Measurements from ENCODE around the gene SLC37A4.

The SLC37A4 gene

DNA sequence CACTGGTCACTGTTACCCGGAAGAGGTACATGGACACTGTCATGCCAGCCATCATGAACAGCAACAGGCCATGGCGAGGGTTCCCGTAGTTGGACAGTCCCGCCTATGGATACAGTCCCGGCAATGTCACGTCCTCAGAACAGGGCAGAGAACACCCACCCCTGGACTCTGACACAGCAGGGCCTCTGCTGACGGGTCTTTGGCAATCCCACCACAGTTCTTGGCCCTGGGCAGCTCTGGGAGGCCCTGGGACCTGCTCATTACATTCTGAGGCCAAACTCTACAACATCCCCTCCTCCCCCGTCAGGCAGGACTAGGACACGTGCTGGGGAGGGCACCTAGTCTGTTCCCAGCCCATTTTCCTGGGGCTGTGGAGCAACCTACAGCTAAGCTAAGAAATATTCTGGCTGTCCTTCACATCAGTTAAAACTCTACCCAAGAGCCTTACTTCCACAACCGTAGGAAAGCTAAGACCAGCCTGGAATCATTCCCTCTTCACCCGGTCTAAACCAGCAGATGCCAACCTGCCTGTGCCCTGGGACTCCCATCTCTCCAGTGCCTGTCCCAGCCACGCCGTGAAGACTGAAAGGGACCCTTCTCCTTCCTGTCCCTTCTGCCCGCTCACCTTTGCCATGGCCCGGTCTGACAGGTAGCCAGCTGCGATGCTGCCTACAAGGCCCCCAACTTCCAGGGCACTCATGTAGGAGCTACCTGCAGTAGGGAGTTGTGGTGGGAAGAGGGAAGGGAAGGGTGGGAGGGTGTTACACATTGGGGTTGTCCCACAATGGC is 4.5 kb downstream of the SLC37A4 start:
- H2AK5ac ChIP-seq (ENCODE audit: low read length), result no peak overlapping the region
- peak overlapping the region; percentile 28 for H2BK120ac ChIP-seq (ENCODE audit: insufficient read depth, low read length, poor library complexity)
- peaks cover 2% of the 10 kb centered on the region for H3K9me3 ChIP-seq (ENCODE audit: insufficient read depth, low read depth, low read length)
- H3K4ac ChIP-seq (ENCODE audit: low read depth, low read length), result no peak overlapping the region
- H3K4me3 ChIP-seq (ENCODE audit: low read depth, low read length), result no peak overlapping the region
- no peak overlapping the region for H4K12ac ChIP-seq (ENCODE audit: low read depth, low read length)
- peaks cover 10% of the 10 kb centered on the region for H3K79me2 ChIP-seq (ENCODE audit: control insufficient read depth, insufficient read depth, low read length, poor library complexity)
- no peak overlapping the region for H2BK12ac ChIP-seq (ENCODE audit: low read length)
- no peaks in the 10 kb centered on the region for H3K27me3 ChIP-seq (ENCODE audit: insufficient read depth, low read length)
- H3K9ac ChIP-seq (ENCODE audit: low read length), result no peak overlapping the region
- WGBS (ENCODE audit: extremely low coverage, insufficient coverage, insufficient read length), result no CpG with 5 or more reads among the region's 16 CpGs
- H2BK5ac ChIP-seq (ENCODE audit: low read depth, low read length, poor library complexity), result peak overlapping the region; percentile 5
- H3K14ac ChIP-seq (ENCODE audit: low read length), result peak overlapping the region; percentile 22
- H3K18ac ChIP-seq (ENCODE audit: low read length), result peak overlapping the region; percentile 42
- no peak overlapping the region for H2AFZ ChIP-seq (ENCODE audit: insufficient read depth, low read length, poor library complexity)
- H3K79me1 ChIP-seq (ENCODE audit: low read length), result peaks cover 5% of the 10 kb centered on the region
- H4K8ac ChIP-seq (ENCODE audit: low read depth, low read length), result peak overlapping the region; percentile 40
- H3K36me3 ChIP-seq (ENCODE audit: control insufficient read depth in 1 of 2, insufficient read depth in 2 of 2, low read length in 2 of 2), result peaks cover 34 to 47% of the 10 kb centered on the region in 2 experiments
- peak overlapping the region; percentile 57 for H3K27ac ChIP-seq (ENCODE audit: low read depth, low read length)
- DNase-seq, result no peak
- H4K91ac ChIP-seq (ENCODE audit: low read depth, low read length), result peak overlapping the region; percentile 43
- peaks cover 32 to 45% of the 10 kb centered on the region in 2 experiments for H3K4me1 ChIP-seq (ENCODE audit: control insufficient read depth in 1 of 2, insufficient read depth in 2 of 2, low read length in 2 of 2)
- H3K4me2 ChIP-seq (ENCODE audit: low read length), result no peak overlapping the region
- no peak overlapping the region for H3K23ac ChIP-seq (ENCODE audit: low read length)

DNA sequence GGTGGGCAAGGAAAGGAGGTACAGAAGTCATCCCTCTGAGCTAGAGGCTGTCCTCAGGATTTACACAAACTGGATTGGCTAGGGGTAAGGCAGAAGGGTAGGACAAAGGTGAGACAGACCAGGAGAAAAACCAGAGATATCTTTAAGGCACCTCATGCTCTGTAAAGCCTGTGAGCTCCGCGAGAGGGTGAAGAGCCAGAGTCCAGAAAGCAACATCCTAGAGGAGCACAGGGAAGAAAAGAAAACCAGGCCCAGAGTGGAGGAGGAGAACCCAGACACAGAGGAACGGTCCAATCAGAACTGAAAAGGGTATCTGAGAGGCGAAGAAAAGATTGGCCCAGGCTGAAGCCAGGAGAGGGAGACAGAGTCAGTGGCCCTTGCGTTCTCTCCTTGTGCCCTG is 5.1 kb downstream of the SLC37A4 start:
- Histone ChIP-seq H3K14ac (ENCODE audit: low read length) (peak overlapping the region; percentile 22), H2BK120ac (ENCODE audit: insufficient read depth, low read length, poor library complexity) (peak overlapping the region; percentile 28), H2AK5ac (ENCODE audit: low read length) (no peak overlapping the region), H4K8ac (ENCODE audit: low read depth, low read length) (peak overlapping the region; percentile 40), H3K4me1 (ENCODE audit: control insufficient read depth in 1 of 2, insufficient read depth in 2 of 2, low read length in 2 of 2) (peaks cover 32 to 45% of the 10 kb centered on the region in 2 experiments), H3K23ac (ENCODE audit: low read length) (no peak overlapping the region), H3K4me2 (ENCODE audit: low read length) (no peak overlapping the region), H3K27ac (ENCODE audit: low read depth, low read length) (peak overlapping the region; percentile 57), H3K9ac (ENCODE audit: low read length) (no peak overlapping the region), H3K9me3 (ENCODE audit: insufficient read depth, low read depth, low read length) (peaks cover 2% of the 10 kb centered on the region), H2BK5ac (ENCODE audit: low read depth, low read length, poor library complexity) (peak overlapping the region; percentile 5), H3K27me3 (ENCODE audit: insufficient read depth, low read length) (no peaks in the 10 kb centered on the region), H2AFZ (ENCODE audit: insufficient read depth, low read length, poor library complexity) (no peak overlapping the region), H4K91ac (ENCODE audit: low read depth, low read length) (peak overlapping the region; percentile 43), H3K79me1 (ENCODE audit: low read length) (peaks cover 4% of the 10 kb centered on the region), H4K12ac (ENCODE audit: low read depth, low read length) (peak overlapping the region; percentile 7), H3K36me3 (ENCODE audit: control insufficient read depth in 1 of 2, insufficient read depth in 2 of 2, low read length in 2 of 2) (peaks cover 34 to 47% of the 10 kb centered on the region in 2 experiments), H3K79me2 (ENCODE audit: control insufficient read depth, insufficient read depth, low read length, poor library complexity) (peaks cover 10% of the 10 kb centered on the region), H3K4me3 (ENCODE audit: low read depth, low read length) (no peak overlapping the region), H3K4ac (ENCODE audit: low read depth, low read length) (no peak overlapping the region), H2BK12ac (ENCODE audit: low read length) (no peak overlapping the region), H3K18ac (ENCODE audit: low read length) (peak overlapping the region; percentile 42)
- DNase-seq, result no peak
- WGBS (ENCODE audit: extremely low coverage, insufficient coverage, insufficient read length), result no CpG with 5 or more reads among the region's 5 CpGs

DNA sequence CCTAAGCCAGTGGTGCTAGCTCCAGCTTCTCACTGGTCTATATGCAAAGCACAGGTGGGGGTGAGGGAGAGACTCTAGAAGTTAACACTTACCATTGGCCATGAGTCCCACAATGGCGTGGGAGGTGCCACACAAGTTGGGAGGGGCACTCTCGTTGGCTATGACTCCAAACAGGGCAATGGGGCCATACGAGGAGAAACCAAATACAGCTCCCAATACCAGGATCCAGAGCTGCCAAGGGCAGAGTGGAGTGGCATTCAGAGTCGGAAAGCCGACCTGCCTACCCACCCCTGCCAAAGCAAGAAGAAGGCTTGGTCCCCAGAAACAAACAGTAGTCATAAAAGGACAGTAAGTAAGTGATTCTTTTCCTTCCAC is 5.6 kb downstream of the SLC37A4 start:
- Histone ChIP-seq H4K12ac (ENCODE audit: low read depth, low read length) (no peak overlapping the region), H2AFZ (ENCODE audit: insufficient read depth, low read length, poor library complexity) (no peak overlapping the region), H3K79me1 (ENCODE audit: low read length) (peaks cover 1% of the 10 kb centered on the region), H3K4me1 (ENCODE audit: control insufficient read depth in 1 of 2, insufficient read depth in 2 of 2, low read length in 2 of 2) (peaks cover 32 to 45% of the 10 kb centered on the region in 2 experiments), H3K36me3 (ENCODE audit: control insufficient read depth in 1 of 2, insufficient read depth in 2 of 2, low read length in 2 of 2) (peaks cover 34 to 47% of the 10 kb centered on the region in 2 experiments), H3K14ac (ENCODE audit: low read length) (no peak overlapping the region), H3K4ac (ENCODE audit: low read depth, low read length) (no peak overlapping the region), H4K8ac (ENCODE audit: low read depth, low read length) (no peak overlapping the region), H4K91ac (ENCODE audit: low read depth, low read length) (no peak overlapping the region), H3K4me2 (ENCODE audit: low read length) (no peak overlapping the region), H3K79me2 (ENCODE audit: control insufficient read depth, insufficient read depth, low read length, poor library complexity) (peaks cover 6% of the 10 kb centered on the region), H3K23ac (ENCODE audit: low read length) (no peak overlapping the region), H3K27ac (ENCODE audit: low read depth, low read length) (peak overlapping the region; percentile 60), H2BK5ac (ENCODE audit: low read depth, low read length, poor library complexity) (peak overlapping the region; percentile 34), H3K18ac (ENCODE audit: low read length) (no peak overlapping the region), H3K4me3 (ENCODE audit: low read depth, low read length) (peak overlapping the region; percentile 11), H2BK120ac (ENCODE audit: insufficient read depth, low read length, poor library complexity) (peak overlapping the region; percentile 20), H2AK5ac (ENCODE audit: low read length) (no peak overlapping the region), H3K27me3 (ENCODE audit: insufficient read depth, low read length) (no peaks in the 10 kb centered on the region), H3K9me3 (ENCODE audit: insufficient read depth, low read depth, low read length) (peaks cover 2% of the 10 kb centered on the region), H3K9ac (ENCODE audit: low read length) (no peak overlapping the region), H2BK12ac (ENCODE audit: low read length) (peak overlapping the region; percentile 23)
- no CpG with 5 or more reads among the region's 5 CpGs for WGBS (ENCODE audit: extremely low coverage, insufficient coverage, insufficient read length)
- DNase-seq, result no peak

DNA sequence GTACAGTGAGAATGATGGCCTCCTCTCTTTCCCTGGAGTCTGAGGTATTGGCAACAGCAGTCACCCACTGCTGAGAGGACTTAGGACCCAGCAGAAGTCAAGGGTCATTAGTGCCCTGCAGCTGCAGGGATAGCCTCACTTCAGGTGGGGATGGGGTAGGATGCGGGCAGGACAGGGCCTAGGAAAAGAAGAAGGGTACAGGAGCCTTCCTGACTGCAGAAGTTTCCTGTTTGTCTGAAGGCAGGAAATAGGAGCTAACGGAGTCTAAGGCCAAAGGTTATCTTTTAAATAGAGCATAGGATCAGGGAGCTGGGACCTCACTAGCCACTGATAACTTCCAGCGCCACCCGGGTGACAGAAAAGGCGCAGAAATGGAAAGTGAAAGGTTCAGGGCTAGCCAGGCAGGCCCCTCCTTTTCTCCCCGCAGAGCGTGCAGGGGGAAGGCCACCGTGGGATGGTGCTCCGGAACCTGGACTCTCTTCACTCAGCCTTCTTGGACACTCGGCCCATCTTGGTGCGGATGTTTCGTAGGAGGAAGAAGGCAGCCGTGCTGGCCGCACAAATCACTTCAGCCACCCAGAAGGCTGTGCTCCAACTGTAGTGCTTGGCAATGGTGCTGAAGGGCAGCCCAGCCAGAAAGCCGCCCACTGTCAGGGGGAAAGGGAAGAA is 6.1 kb downstream of the SLC37A4 start:
- no peak overlapping the region for H2AFZ ChIP-seq (ENCODE audit: insufficient read depth, low read length, poor library complexity)
- H3K23ac ChIP-seq (ENCODE audit: low read length), result no peak overlapping the region
- no peak overlapping the region for H4K12ac ChIP-seq (ENCODE audit: low read depth, low read length)
- H3K14ac ChIP-seq (ENCODE audit: low read length), result no peak overlapping the region
- H3K4ac ChIP-seq (ENCODE audit: low read depth, low read length), result no peak overlapping the region
- H3K27ac ChIP-seq (ENCODE audit: low read depth, low read length), result peak overlapping the region; percentile 60
- H3K9ac ChIP-seq (ENCODE audit: low read length), result no peak overlapping the region
- no peak overlapping the region for H4K91ac ChIP-seq (ENCODE audit: low read depth, low read length)
- peak overlapping the region; percentile 11 for H3K4me3 ChIP-seq (ENCODE audit: low read depth, low read length)
- peaks cover 2% of the 10 kb centered on the region for H3K9me3 ChIP-seq (ENCODE audit: insufficient read depth, low read depth, low read length)
- peaks cover 30 to 43% of the 10 kb centered on the region in 2 experiments for H3K4me1 ChIP-seq (ENCODE audit: control insufficient read depth in 1 of 2, insufficient read depth in 2 of 2, low read length in 2 of 2)
- DNase-seq, result peak in 1 of 2 donors; percentile 42
- peaks cover 34 to 47% of the 10 kb centered on the region in 2 experiments for H3K36me3 ChIP-seq (ENCODE audit: control insufficient read depth in 1 of 2, insufficient read depth in 2 of 2, low read length in 2 of 2)
- H3K18ac ChIP-seq (ENCODE audit: low read length), result no peak overlapping the region
- no peak overlapping the region for H2BK12ac ChIP-seq (ENCODE audit: low read length)
- no peak overlapping the region for H2BK5ac ChIP-seq (ENCODE audit: low read depth, low read length, poor library complexity)
- no peak overlapping the region for H4K8ac ChIP-seq (ENCODE audit: low read depth, low read length)
- WGBS (ENCODE audit: extremely low coverage, insufficient coverage, insufficient read length), result no CpG with 5 or more reads among the region's 15 CpGs
- peaks cover 2% of the 10 kb centered on the region for H3K79me2 ChIP-seq (ENCODE audit: control insufficient read depth, insufficient read depth, low read length, poor library complexity)
- no peaks in the 10 kb centered on the region for H3K27me3 ChIP-seq (ENCODE audit: insufficient read depth, low read length)
- H2AK5ac ChIP-seq (ENCODE audit: low read length), result no peak overlapping the region
- peaks cover 1% of the 10 kb centered on the region for H3K79me1 ChIP-seq (ENCODE audit: low read length)
- H3K4me2 ChIP-seq (ENCODE audit: low read length), result no peak overlapping the region
- H2BK120ac ChIP-seq (ENCODE audit: insufficient read depth, low read length, poor library complexity), result no peak overlapping the region

All from trophoblast cell (in vitro differentiated cells and primary cell).